ENCODE measurements around the gene SLC10A1. TPM values are rescaled to one million over a fixed set of nuclear protein-coding genes. Genes with fewer than 3 reads are reported as not detected.

The SLC10A1 gene
- total and polyA plus RNA-seq, 8 donors, result 0.14 to 0.40 (median 0.22) TPM; not detected in 2

DNA sequence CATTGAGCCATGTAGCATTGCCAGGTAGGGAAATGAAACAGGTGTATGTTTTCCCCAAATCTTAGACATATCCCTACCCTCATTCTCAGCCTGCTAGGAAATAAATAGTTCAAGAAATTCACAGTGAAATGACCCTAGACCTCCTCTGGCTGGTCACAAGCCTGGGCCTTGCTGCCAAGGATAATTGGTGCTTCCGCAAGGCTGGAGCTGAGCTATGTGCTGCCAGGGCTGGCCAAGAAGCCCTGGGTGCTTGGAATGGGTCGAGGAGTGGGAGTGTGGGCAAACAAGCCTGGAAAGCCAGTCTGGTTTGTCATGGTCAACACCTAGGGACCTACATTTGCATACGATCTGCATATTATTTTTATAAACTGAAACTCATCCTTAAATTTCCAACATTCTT, 31.3 kb upstream of the SLC10A1 start:
- intact Hi-C loops (cut with DNase I), result no loop called here
- Histone ChIP-seq H3K36me3 (no peaks in the 10 kb centered on the region), H3K9me3 (peaks cover 0 to 4% of the 10 kb centered on the region in 2 donors), H3K4me3 (no peak overlapping the region), H3K27me3 (no peaks in the 10 kb centered on the region), H3K4me1 (no peaks in the 10 kb centered on the region), H3K27ac (no peak overlapping the region)
- no peak for TF ChIP-seq CTCF (IDR thresholded peaks at IDR 0.05)
- no peak for DNase-seq
- ATAC-seq, result no peak

DNA sequence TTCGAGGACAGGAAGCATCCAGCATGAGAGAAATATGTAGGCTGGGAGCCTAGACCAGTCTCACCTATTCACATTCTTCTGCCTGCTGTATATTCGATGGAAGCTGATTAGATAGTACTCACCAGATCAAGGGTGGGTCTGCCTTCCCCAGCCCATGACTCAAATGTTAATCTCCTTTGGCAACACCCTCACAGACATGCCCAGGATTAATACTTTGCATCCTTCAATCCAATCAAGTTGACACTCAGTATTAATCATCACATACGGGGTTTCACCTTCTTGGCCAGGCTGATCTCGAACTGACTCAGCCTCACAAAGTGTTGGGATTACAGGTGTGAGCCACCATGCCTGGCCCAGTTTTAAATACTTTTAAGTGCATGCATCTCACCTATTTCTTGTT, 30.5 kb upstream of the SLC10A1 start:
- Histone ChIP-seq H3K36me3 (no peaks in the 10 kb centered on the region), H3K4me1 (no peaks in the 10 kb centered on the region), H3K27ac (no peak overlapping the region), H3K27me3 (no peaks in the 10 kb centered on the region), H3K9me3 (peaks cover 0 to 4% of the 10 kb centered on the region in 2 donors), H3K4me3 (no peak overlapping the region)
- DNase-seq, result no peak
- ATAC-seq, result no peak
- no peak for TF ChIP-seq CTCF (IDR thresholded peaks at IDR 0.05)
- intact Hi-C loops (cut with DNase I), result no loop called here

GRCh38 chr14:69822456-69822855, 25.4 kb upstream of the SLC10A1 start:
- H3K4me1 ChIP-seq, result no peaks in the 10 kb centered on the region
- H3K27me3 ChIP-seq, result peaks cover 0 to 14% of the 10 kb centered on the region in 2 donors
- no peak overlapping the region for H3K4me3 ChIP-seq
- H3K36me3 ChIP-seq, result no peaks in the 10 kb centered on the region
- peaks cover 0 to 4% of the 10 kb centered on the region in 2 donors for H3K9me3 ChIP-seq
- DNase-seq, result no peak
- ATAC-seq, result no peak
- no peak for TF ChIP-seq CTCF (IDR thresholded peaks at IDR 0.05)
- H3K27ac ChIP-seq, result no peak overlapping the region
- intact Hi-C loops (cut with DNase I), result no loop called here

GRCh38 chr14:69820991-69821390, 23.9 kb upstream of the SLC10A1 start:
- no peak overlapping the region for H3K27ac ChIP-seq
- peaks cover 0 to 29% of the 10 kb centered on the region in 2 donors for H3K27me3 ChIP-seq
- TF ChIP-seq CTCF (IDR thresholded peaks at IDR 0.05), result no peak
- no peaks in the 10 kb centered on the region for H3K4me1 ChIP-seq
- no peak overlapping the region for H3K4me3 ChIP-seq
- no peak for ATAC-seq
- intact Hi-C loops (cut with DNase I), result no loop called here
- peaks cover 0 to 4% of the 10 kb centered on the region in 2 donors for H3K9me3 ChIP-seq
- no peak for DNase-seq
- H3K36me3 ChIP-seq, result no peaks in the 10 kb centered on the region

DNA sequence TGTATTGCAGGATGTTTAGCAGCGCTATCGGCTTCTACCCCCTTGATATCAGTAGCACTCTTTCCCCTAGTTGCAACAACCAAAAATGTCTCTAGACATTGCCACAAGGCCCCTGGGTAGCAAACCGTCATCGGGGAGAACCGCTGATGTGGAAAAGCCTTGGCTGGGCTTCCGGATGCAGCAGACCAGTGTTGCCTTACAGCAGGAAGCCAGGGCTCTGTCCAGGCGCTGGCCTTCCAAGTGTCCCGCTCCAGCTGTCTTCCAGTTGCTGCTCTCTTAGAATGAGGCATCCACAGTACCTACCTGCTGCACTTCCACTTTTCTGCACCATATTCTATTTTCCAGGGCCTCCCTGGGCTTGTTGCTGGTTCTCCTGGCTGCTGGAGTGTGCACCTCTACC, 22.6 kb upstream of the SLC10A1 start:
- DNase-seq, result no peak
- H3K27ac ChIP-seq, result no peak overlapping the region
- no peaks in the 10 kb centered on the region for H3K9me3 ChIP-seq
- no peaks in the 10 kb centered on the region for H3K4me1 ChIP-seq
- H3K27me3 ChIP-seq, result peaks cover 0 to 32% of the 10 kb centered on the region in 2 donors
- intact Hi-C loops (cut with DNase I), result loop anchor here (5.0 to 10.0 kb wide), 2 partner anchors 205 to 208 kb away; no protein-coding TSS in a partner anchor
- H3K4me3 ChIP-seq, result no peak overlapping the region
- H3K36me3 ChIP-seq, result no peaks in the 10 kb centered on the region
- no peak for TF ChIP-seq CTCF (IDR thresholded peaks at IDR 0.05)
- no peak for ATAC-seq

Data from left lung (tissue), 10 donors.